Urinary bladder (tissue), 4 donors: ENCODE measurements around the gene SUGP1. TPM values are rescaled to one million over a fixed set of nuclear protein-coding genes. Genes with fewer than 3 reads are reported as not detected.

Experiments
- DNase-seq: peaks from one replicate; pipeline ENCODE4 v3.0.0-alpha.2; 2015; ENCODE audit errors: extremely low spot score
- H3K27ac ChIP-seq: one replicate; pipeline ENCODE4 v1.5.1; 2013; ENCODE audit warnings: low read depth, mild to moderate bottlenecking, moderate library complexity
- H3K36me3 ChIP-seq: one replicate; pipeline ENCODE4 v1.6.1; 2013; ENCODE audit warnings: mild to moderate bottlenecking, moderate library complexity; ENCODE audit not compliant: insufficient read depth
- H3K4me1 ChIP-seq: one replicate; pipeline ENCODE4 v1.6.1; 2013; ENCODE audit warnings: mild to moderate bottlenecking, moderate library complexity; ENCODE audit not compliant: insufficient read depth
- H3K4me3 ChIP-seq: one replicate; pipeline ENCODE4 v1.5.1; 2013; ENCODE audit warnings: low read depth, low read length
- WGBS: extraction: QIAGEN DNeasy Blood & Tissue Kit; methylation state at CpG from one replicate; pipeline ENCODE4 v1.1.7; 2013; 5-methylcytosine and 5-hydroxymethylcytosine counted together
- polyA plus RNA-seq: library from polyadenylated mRNA; stranded (reverse); fragments of 200-250 nt; gene quantifications from one replicate; pipeline ENCODE4 v1.2.3, GENCODE V29; 2013
- small RNA-seq: library from RNA; depleted of rRNA; stranded (forward); fragments of <200 nt; gene quantifications from one replicate; pipeline ENCODE3, GENCODE V24; 2014
- total RNA-seq: library from RNA; depleted of rRNA; stranded (reverse); fragments of >200 nt; gene quantifications from one replicate; pipeline ENCODE4 v1.2.3, GENCODE V29; 2014
- donor health status: healthy with polysubstance abuse.
- donor health status: healthy.

SUGP1 gene
- total and polyA plus RNA-seq, 2 donors, result 13.5 to 34.7 TPM

DNA sequence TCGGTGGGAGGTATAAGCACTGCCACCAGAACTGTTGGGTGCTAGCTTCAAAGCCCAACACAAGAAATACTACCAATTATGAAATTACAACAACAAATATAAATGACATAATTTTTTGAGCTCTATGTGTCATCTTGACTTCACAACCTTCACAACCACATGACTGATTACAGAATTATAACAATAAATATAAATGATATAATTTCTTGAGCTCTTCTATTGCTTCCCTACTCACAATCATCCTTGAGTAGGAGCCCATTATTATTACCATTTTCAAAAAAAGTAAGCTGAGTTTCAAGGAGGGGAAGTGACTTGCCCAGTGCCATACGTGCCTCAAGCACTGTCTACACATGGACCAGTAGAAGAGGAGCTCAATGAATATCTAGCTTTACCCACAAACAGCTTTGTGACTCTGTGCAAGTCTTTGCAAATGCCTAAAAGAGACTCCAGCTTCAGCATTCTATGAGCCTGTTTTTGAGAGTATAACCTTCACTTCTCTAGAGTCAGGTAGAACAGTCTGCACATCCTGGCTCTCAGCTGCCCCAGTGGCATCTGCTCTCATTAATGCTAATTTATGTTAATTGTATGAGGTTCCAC is 86.0 kb downstream of the SUGP1 start:
- DNase-seq, result no peak
- Histone ChIP-seq H3K4me1 (no peaks in the 10 kb centered on the region), H3K36me3 (no peaks in the 10 kb centered on the region), H3K4me3 (no peak overlapping the region), H3K27ac (no peak overlapping the region)
- WGBS, result 87% methylated on average over 2 of the region's 2 CpGs

DNA sequence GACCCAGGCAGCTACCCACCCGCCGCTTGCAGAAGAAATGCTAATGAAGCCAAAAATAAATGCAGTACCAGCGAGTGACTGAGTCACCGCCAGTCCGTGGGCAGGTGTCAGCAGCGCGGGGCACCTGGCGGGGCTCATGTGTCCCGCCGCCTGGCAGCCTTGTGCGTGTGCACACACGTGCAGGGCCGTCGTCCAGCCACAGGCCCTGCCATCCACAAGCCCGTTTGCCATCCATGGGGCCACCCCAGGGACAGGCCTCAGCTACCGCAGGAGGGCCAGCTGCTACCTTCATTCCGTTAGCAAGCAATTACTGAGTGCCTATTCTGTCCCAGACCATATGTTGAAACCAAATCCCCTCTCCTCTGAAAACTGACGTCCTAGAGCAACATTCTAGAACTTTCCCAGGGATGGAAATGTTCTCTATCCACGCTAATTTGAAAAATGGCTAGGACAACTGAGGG is 88.0 kb downstream of the SUGP1 start:
- H3K27ac ChIP-seq, result no peak overlapping the region
- no peak for DNase-seq
- no peaks in the 10 kb centered on the region for H3K36me3 ChIP-seq
- no peak overlapping the region for H3K4me3 ChIP-seq
- H3K4me1 ChIP-seq, result no peaks in the 10 kb centered on the region
- WGBS, result 76% methylated on average over 19 of the region's 19 CpGs

DNA sequence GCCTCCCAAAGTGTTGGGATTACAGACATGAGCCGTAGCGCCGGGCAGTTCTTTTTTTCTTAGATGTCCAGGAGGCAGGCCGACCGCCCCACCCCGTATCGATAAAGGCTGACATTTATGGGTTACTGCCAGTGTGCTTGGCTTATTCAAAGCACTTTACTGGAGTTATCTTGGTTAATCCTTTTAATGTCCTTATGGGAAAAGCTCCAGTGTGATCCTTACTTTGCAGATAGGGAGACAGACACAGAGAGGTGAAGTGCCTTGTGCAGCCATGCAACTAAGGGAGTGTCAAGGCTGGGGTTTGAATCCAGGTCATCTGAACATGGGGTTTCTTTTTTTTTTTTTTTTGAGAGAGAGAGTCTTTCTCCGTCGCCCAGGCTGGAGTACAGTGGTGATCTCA is 89.3 kb downstream of the SUGP1 start:
- H3K4me1 ChIP-seq, result no peaks in the 10 kb centered on the region
- no peak overlapping the region for H3K4me3 ChIP-seq

DNA sequence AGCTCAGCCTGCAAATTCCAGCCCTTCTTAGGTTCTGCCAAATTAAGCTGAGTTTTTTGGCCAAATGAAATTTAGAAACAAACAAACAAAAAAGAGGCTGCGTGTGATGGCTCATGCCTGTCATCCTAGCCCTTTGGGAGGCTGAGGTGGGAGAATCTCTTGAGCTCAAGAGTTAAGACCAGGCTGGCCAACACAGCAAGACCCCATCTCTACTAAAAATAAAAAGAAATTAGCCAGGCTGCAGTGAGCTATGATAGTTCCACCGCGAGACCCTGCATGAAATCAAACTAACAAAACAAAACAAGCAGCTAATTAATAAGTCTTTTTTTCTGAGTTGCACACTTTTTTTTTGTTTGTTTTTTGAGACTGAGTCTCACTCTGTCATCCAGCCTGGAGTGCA is 90.6 kb downstream of the SUGP1 start:
- WGBS, result 86% methylated on average over 3 of the region's 3 CpGs
- Histone ChIP-seq H3K4me1 (no peaks in the 10 kb centered on the region), H3K36me3 (no peaks in the 10 kb centered on the region), H3K27ac (no peak overlapping the region), H3K4me3 (no peak overlapping the region)
- DNase-seq, result no peak

More for the DNA sequence above, 89.3 kb downstream of the SUGP1 start:
- no peaks in the 10 kb centered on the region for H3K36me3 ChIP-seq
- H3K27ac ChIP-seq, result no peak overlapping the region
- 34% methylated on average over 9 of the region's 9 CpGs for WGBS
- DNase-seq, result no peak

DNA sequence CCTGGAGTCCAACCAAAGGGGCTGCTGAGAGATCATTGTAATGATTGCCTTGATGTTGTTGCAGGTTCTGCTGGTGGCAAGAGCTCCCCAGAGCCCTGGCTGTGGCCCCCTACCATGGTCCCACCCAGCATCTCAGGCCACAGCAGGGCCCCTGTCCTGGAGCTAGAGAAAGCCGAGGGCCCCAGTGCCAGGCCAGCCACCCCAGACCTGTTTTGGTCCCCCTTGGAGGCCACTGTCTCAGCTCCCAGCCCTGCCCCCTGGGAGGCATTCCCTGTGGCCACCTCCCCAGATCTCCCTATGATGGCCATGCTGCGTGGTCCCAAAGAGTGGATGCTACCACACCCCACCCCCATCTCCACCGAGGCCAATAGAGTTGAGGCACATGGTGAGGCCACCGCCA is 93.1 kb downstream of the SUGP1 start:
- Histone ChIP-seq H3K36me3 (no peaks in the 10 kb centered on the region), H3K4me3 (no peak overlapping the region), H3K27ac (no peak overlapping the region), H3K4me1 (no peaks in the 10 kb centered on the region)
- WGBS, result 81% methylated on average over 4 of the region's 4 CpGs
- DNase-seq, result no peak

DNA sequence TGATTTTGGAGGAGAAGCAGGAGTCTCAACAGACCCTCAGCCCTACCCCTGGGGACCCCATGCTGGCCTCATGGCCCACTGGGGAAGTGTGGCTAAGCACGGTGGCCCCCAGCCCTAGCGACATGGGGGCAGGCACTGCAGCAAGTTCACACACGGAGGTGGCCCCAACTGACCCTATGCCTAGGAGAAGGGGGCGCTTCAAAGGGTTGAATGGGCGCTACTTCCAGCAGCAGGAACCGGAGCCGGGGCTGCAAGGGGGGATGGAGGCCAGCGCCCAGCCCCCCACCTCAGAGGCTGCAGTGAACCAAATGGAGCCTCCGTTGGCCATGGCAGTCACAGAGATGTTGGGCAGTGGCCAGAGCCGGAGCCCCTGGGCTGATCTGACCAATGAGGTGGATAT is 93.6 kb downstream of the SUGP1 start:
- WGBS, result 58% methylated on average over 10 of the region's 10 CpGs
- no peaks in the 10 kb centered on the region for H3K4me1 ChIP-seq
- DNase-seq, result no peak
- no peaks in the 10 kb centered on the region for H3K36me3 ChIP-seq
- no peak overlapping the region for H3K27ac ChIP-seq
- H3K4me3 ChIP-seq, result no peak overlapping the region

DNA sequence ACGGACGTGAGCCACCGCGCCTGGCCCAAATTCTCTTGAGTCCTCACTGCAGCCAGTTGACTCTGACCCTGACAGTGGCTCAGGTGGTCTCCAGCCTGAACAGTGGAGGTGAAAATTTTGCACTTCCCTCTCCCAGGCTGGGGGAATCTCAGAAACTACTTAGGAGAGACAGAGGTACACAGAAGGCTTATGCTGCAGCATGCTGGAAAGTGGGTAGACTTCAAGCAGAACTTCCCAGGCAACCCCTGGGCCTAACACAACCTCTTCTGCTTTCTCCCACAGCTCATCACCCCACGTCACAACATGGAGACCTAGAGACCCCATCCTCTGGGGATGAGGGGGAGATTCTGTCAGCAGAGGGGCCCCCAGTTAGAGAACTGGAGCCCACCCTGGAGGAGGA is 94.1 kb downstream of the SUGP1 start:
- Histone ChIP-seq H3K27ac (no peak overlapping the region), H3K4me1 (no peaks in the 10 kb centered on the region), H3K36me3 (no peaks in the 10 kb centered on the region), H3K4me3 (no peak overlapping the region)
- no peak for DNase-seq
- 70% methylated on average over 5 of the region's 5 CpGs for WGBS

Small RNA genes within 50 kb of the gene (small RNA-seq; reads per million reads assigned to genes)
- not detected for gene RNU6-1028P

Other genes starting within 250 kb of the SUGP1 start
- gene TMEM161A, start 182.0 kb downstream of the SUGP1 start, total RNA-seq, result 8.8 TPM
- 30.7 TPM for gene TMEM161A, start 182.0 kb downstream of the SUGP1 start, polyA plus RNA-seq
- gene MEF2B, start 150.2 kb downstream of the SUGP1 start, total RNA-seq, result 0.42 TPM
- gene MEF2B, start 150.2 kb downstream of the SUGP1 start, polyA plus RNA-seq, result 0.48 TPM
- 7.8 TPM for gene BORCS8, start 128.4 kb downstream of the SUGP1 start, total RNA-seq
- gene BORCS8, start 128.4 kb downstream of the SUGP1 start, polyA plus RNA-seq, result 23.2 TPM
- gene RFXANK, start 128.3 kb downstream of the SUGP1 start, total RNA-seq, result 28.1 TPM
- gene RFXANK, start 128.3 kb downstream of the SUGP1 start, polyA plus RNA-seq, result 62.8 TPM
- gene NR2C2AP, start 117.1 kb downstream of the SUGP1 start, total RNA-seq, result 8.5 TPM
- gene NR2C2AP, start 117.1 kb downstream of the SUGP1 start, polyA plus RNA-seq, result 28.3 TPM
- 0.42 TPM for gene NCAN, start 108.6 kb downstream of the SUGP1 start, total RNA-seq
- not detected for gene NCAN, start 108.6 kb downstream of the SUGP1 start, polyA plus RNA-seq
- gene TM6SF2, start 47.2 kb downstream of the SUGP1 start, total RNA-seq, result 1.5 TPM
- gene TM6SF2, start 47.2 kb downstream of the SUGP1 start, polyA plus RNA-seq, result 0.72 TPM
- 31.7 TPM for gene MAU2, start 320 bp upstream of the SUGP1 start, total RNA-seq
- gene MAU2, start 320 bp upstream of the SUGP1 start, polyA plus RNA-seq, result 34.6 TPM
- 15.8 TPM for gene GATAD2A, start 85.2 kb upstream of the SUGP1 start, total RNA-seq
- 22.9 TPM for gene GATAD2A, start 85.2 kb upstream of the SUGP1 start, polyA plus RNA-seq
- gene TSSK6, start 195.0 kb upstream of the SUGP1 start, total RNA-seq, result 0.85 TPM
- 1.8 TPM for gene TSSK6, start 195.0 kb upstream of the SUGP1 start, polyA plus RNA-seq
- gene NDUFA13, start 195.7 kb upstream of the SUGP1 start, total RNA-seq, result 74.7 TPM
- 318 TPM for gene NDUFA13, start 195.7 kb upstream of the SUGP1 start, polyA plus RNA-seq
- gene YJEFN3, start 208.4 kb upstream of the SUGP1 start, total RNA-seq, result 1.8 TPM
- 4.6 TPM for gene YJEFN3, start 208.4 kb upstream of the SUGP1 start, polyA plus RNA-seq
- 0.32 TPM for gene CILP2, start 217.8 kb upstream of the SUGP1 start, total RNA-seq
- 0.32 TPM for gene CILP2, start 217.8 kb upstream of the SUGP1 start, polyA plus RNA-seq